ENCODE data around the gene SDK1.

DNA sequence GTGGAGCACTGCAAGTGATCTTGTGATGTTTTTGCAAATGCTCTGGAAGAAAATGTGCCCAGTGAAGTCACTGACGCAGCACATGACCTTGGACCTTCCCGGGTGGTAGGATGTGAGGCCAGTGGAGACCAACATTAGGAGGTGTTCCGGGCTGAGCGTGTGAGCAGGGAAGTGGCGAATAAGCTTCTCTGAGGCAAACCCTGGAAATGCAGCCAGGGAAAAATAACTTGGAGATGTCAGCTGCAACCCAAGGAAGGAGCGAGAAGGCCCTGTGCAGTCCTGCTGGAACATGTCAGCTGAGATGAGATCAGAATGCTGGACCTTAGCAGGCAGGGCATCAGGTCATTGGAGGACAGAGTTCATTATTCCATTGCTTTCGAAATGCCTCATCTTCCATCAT is 18.6 kb upstream of the SDK1 start:
- TF ChIP-seq, protein P1, sequence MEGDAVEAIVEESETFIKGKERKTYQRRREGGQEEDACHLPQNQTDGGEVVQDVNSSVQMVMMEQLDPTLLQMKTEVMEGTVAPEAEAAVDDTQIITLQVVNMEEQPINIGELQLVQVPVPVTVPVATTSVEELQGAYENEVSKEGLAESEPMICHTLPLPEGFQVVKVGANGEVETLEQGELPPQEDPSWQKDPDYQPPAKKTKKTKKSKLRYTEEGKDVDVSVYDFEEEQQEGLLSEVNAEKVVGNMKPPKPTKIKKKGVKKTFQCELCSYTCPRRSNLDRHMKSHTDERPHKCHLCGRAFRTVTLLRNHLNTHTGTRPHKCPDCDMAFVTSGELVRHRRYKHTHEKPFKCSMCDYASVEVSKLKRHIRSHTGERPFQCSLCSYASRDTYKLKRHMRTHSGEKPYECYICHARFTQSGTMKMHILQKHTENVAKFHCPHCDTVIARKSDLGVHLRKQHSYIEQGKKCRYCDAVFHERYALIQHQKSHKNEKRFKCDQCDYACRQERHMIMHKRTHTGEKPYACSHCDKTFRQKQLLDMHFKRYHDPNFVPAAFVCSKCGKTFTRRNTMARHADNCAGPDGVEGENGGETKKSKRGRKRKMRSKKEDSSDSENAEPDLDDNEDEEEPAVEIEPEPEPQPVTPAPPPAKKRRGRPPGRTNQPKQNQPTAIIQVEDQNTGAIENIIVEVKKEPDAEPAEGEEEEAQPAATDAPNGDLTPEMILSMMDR (IDR thresholded peaks at IDR 0.05 in 4 of 5, conservative IDR thresholded peaks at IDR 0.05 in 1 of 5): no peak
- no peak for TF ChIP-seq POLR2A (IDR thresholded peaks at IDR 0.05)
